GM12865 (cell line): ENCODE data around the gene CEACAM5.

ENCODE experiments used
- DNase-seq: peaks from one replicate; pipeline ENCODE4 v3.0.0; 2010; ENCODE audit warnings: low read depth
- H3K4me3 ChIP-seq: 2 replicates; pipeline ENCODE4 v1.5.1; 2011; ENCODE audit warnings: mild to moderate bottlenecking, low read depth, low read length, control low read depth
- TF ChIP-seq, protein P1 (sequence below): IDR thresholded peaks from 2 replicates; pipeline ENCODE4 v1.5.1; 2011; ENCODE audit warnings: low read length, control low read depth, low read depth, inconsistent platforms; ENCODE audit not compliant: insufficient read depth; ENCODE audit errors: missing control alignments

The CEACAM5 gene

DNA sequence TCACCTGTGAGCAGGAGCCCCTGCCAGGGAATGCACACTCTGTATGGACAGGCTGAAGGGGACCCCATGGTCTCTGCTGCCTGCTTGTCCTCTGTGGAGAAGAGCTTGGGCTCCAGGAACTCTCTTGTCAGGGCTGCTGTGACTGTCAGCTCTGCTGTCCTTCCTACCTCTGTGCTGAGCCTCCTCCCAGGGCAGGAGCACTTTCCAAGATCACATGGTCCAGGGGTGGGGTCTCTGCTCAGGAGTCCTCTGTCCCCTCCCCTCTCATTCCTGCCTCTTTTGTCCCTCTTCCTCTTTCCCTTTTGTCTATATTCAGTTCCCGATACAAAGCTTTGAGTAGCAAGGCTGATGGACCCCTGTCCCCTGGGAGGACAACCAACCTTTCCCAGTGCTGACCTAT lies 20.3 kb upstream of the CEACAM5 start, which contains the start of gene CEACAM7:
Gene CEACAM7, minus strand, starts transcription at position 173 of the 400 bp plus-strand sequence. Its CDS starts 105 bp downstream, at position 68.
- DNase-seq = no peak
- TF ChIP-seq, protein P1, sequence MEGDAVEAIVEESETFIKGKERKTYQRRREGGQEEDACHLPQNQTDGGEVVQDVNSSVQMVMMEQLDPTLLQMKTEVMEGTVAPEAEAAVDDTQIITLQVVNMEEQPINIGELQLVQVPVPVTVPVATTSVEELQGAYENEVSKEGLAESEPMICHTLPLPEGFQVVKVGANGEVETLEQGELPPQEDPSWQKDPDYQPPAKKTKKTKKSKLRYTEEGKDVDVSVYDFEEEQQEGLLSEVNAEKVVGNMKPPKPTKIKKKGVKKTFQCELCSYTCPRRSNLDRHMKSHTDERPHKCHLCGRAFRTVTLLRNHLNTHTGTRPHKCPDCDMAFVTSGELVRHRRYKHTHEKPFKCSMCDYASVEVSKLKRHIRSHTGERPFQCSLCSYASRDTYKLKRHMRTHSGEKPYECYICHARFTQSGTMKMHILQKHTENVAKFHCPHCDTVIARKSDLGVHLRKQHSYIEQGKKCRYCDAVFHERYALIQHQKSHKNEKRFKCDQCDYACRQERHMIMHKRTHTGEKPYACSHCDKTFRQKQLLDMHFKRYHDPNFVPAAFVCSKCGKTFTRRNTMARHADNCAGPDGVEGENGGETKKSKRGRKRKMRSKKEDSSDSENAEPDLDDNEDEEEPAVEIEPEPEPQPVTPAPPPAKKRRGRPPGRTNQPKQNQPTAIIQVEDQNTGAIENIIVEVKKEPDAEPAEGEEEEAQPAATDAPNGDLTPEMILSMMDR = no peak
- H3K4me3 ChIP-seq = no peak within 1 kb of the TSS

DNA sequence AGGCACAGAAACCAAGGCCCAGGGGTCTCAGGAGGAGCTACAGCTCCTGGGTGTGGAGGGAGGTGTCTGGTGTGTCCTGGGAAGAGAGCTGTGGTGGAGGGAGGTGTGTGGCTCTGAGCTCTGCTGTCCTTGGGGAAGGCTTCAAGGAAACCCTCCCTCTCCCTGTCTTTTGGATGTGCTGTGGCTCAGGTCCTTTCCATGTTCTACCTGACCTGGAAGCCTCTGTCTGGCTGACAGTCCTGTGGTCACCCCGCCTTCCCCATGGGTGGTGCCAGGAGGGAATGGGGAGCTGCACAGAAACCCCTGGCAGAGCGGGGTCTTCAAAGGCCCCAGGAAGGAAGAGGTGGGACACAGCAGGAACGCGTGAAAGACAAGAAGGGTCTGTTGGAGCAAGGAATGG lies 19.7 kb upstream of the CEACAM5 start:
- no peak for DNase-seq
- TF ChIP-seq, protein P1 = no peak
- no peak overlapping the region for H3K4me3 ChIP-seq

DNA sequence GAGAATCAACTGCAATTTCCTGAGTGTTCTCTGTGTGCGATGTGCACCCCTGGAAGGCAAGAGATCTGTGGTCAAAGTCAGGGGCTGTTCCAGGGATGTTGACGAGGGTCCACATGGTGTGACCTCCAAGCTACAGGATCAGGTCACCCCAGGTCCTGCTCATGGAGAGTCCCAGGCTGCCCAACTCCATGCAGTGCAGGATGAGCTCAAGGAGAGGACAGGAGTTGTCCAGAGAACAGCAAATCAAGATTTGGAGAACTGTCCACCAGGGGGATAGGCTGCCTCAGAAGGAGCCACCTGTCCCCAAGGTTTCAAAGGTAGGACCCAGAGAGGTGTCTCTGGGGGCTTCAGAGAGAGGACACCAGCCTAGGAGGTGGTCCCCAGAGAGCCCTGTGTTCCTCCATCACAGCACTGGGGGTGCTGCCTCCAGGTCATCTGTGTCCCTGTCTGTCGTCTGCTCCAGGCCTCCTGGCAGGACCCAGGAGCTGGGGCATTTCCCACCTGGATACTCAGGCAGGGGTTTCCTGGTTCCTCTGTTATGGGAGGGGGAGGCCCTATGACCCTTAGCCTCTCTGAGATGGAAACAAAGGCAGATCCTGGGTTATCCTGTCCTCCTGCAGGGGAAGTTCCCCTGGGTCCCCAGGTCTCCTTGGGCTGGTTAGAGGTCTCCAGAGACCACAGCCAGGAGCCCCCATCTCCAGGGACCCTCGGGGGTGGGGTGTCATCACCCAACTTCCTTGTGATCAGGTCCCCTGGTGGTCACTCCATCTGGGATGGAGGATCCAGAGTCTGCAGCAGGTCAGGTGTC lies 18.2 kb upstream of the CEACAM5 start:
- TF ChIP-seq, protein P1 = no peak
- H3K4me3 ChIP-seq = no peak overlapping the region
- no peak for DNase-seq

DNA sequence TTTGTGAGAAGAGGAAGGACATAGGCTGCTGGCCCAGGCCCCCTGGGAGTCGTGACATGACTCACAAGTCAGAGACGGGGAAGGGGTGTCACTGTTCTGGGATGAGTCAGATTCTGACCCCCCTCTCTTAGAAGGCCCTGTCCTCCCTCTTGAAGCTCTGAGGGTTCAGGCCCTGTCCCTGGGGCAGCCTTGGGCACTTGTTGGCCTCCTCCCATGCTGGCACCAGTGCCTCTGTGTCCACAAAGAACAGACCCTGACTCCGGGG lies 17.7 kb upstream of the CEACAM5 start:
- DNase-seq = no peak
- no peak overlapping the region for H3K4me3 ChIP-seq
- TF ChIP-seq, protein P1 = no peak

- peak; percentile 29 for DNase-seq
- TF ChIP-seq, protein P1 = peak; percentile 76
- no peak overlapping the region for H3K4me3 ChIP-seq
Measured at GRCh38 chr19:41691268-41691970, 17.0 kb upstream of the CEACAM5 start.

GRCh38 chr19:41694196-41694595 lies 14.2 kb upstream of the CEACAM5 start:
- H3K4me3 ChIP-seq = no peak overlapping the region
- no peak for DNase-seq
- TF ChIP-seq, protein P1 = no peak
